Measurements from ENCODE around the gene TRIM71. TPM values are rescaled to one million over a fixed set of nuclear protein-coding genes. Genes with fewer than 3 reads are reported as not detected.

The TRIM71 gene
- total RNA-seq, 3 donors from 2014 or later: under 0.01 TPM; not detected in 1

DNA sequence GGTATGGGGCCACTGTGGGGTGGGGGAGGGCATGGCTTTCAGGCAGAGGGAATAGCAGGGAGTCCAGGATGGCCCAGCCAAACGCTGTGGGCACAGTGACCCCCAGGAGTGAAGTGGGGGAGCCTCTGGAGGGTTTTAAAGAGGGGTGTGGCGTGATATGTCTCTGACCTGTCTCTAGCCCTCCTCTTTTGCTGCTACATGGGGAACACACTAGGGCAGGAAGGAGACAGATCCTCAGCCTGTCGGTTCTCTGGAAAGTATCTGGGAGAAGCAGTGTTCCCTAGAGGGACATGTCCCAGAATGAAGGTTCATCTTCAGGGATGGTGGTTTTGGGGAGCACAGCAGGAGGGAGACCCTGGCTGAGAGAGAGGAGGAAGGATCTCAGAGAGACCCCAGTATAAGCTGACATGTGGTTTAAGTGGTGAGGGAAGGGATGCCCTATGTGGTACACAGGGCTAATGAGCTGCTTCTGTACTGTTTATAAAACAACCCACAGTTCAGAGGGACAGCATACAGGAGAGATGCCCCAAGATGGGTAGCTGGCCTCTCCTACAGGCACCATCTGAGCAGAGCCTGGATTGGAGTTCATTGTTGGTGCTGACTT lies 37.7 kb downstream of the TRIM71 start:
- Histone ChIP-seq H3K27ac (no peak overlapping the region), H3K9me3 (no peaks in the 10 kb centered on the region), H3K27me3 (no peaks in the 10 kb centered on the region), H3K4me1 (no peaks in the 10 kb centered on the region), H3K36me3 (no peaks in the 10 kb centered on the region), H3K4me3 (no peak overlapping the region)
- intact Hi-C loops (cut with DNase I; ENCODE audit: low total_unique reads): no loop called here
- DNase-seq (ENCODE audit: low spot score in 2 of 2): no peak
- TF ChIP-seq POLR2AphosphoS5 (IDR thresholded peaks at IDR 0.05) (no peak), POLR2A (IDR thresholded peaks at IDR 0.05) (no peak)
- TF ChIP-seq, protein P1, sequence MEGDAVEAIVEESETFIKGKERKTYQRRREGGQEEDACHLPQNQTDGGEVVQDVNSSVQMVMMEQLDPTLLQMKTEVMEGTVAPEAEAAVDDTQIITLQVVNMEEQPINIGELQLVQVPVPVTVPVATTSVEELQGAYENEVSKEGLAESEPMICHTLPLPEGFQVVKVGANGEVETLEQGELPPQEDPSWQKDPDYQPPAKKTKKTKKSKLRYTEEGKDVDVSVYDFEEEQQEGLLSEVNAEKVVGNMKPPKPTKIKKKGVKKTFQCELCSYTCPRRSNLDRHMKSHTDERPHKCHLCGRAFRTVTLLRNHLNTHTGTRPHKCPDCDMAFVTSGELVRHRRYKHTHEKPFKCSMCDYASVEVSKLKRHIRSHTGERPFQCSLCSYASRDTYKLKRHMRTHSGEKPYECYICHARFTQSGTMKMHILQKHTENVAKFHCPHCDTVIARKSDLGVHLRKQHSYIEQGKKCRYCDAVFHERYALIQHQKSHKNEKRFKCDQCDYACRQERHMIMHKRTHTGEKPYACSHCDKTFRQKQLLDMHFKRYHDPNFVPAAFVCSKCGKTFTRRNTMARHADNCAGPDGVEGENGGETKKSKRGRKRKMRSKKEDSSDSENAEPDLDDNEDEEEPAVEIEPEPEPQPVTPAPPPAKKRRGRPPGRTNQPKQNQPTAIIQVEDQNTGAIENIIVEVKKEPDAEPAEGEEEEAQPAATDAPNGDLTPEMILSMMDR (IDR thresholded peaks at IDR 0.05): no peak

DNA sequence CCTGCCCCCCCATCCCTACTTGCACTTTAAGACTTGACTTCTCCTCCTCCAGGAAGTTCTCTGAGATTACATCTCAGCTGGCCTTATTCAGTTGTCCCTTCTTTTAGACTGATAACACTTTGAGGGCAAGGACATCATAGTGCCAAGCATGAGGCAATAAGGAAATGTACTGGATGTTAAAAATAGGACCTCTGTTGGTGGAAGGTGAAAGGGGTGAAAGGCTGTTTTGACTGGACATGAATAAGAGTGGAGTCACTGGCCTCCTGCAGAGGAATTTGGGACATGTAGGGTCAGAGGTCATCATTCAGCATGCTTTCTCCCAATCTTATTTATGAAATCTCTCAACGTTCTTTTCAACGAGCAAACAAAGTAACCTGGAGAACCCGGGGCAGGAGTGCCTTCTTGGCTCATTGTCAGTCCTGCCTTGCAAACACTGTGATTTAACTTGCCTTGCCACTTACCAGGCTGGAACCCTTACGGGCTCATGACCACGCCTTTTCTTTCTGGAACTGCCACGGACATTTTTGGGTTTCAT lies 38.6 kb downstream of the TRIM71 start:
- H3K4me3 ChIP-seq: no peak overlapping the region
- intact Hi-C loops (cut with DNase I; ENCODE audit: low total_unique reads): no loop called here
- no peak for DNase-seq (ENCODE audit: low spot score in 2 of 2)
- TF ChIP-seq POLR2A (IDR thresholded peaks at IDR 0.05) (no peak), POLR2AphosphoS5 (IDR thresholded peaks at IDR 0.05) (no peak)
- TF ChIP-seq, protein P1 (IDR thresholded peaks at IDR 0.05): no peak
- no peak overlapping the region for H3K27ac ChIP-seq
- H3K27me3 ChIP-seq: no peaks in the 10 kb centered on the region
- no peaks in the 10 kb centered on the region for H3K4me1 ChIP-seq
- H3K9me3 ChIP-seq: no peaks in the 10 kb centered on the region
- no peaks in the 10 kb centered on the region for H3K36me3 ChIP-seq

DNA sequence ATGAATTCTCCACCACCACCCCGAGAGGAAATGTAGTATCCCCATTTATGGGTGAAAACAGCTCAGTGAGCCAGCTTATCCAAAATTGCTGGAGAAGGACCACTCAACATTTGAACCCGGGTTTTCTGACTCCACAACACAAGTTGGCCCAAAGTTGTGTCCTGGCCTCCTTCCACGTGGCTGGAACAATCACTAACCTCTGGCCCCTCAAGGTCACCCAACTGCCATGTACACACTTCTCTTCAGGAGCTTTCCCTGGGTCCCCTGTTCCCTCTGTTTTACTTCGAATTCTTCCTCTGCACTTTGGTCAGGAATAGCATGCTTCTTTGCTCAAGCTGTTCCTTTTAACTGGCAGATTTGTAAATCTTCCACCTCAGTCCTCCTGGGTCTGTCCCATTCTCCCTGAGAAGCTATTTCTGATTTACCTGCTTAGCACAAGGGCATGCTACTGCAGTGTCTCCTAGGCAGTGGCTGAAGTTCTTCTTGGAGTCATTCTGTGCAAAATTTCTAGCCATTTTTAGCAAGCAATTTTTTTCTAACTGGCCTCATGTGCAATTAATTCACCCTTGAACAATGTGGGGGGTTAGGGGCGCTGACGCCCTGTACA lies 39.2 kb downstream of the TRIM71 start:
- no peaks in the 10 kb centered on the region for H3K4me1 ChIP-seq
- no peak overlapping the region for H3K4me3 ChIP-seq
- no peak for DNase-seq (ENCODE audit: low spot score in 2 of 2)
- H3K27me3 ChIP-seq: no peaks in the 10 kb centered on the region
- TF ChIP-seq POLR2AphosphoS5 (IDR thresholded peaks at IDR 0.05): no peak
- TF ChIP-seq POLR2A (IDR thresholded peaks at IDR 0.05): no peak
- TF ChIP-seq, protein P1 (IDR thresholded peaks at IDR 0.05): no peak
- H3K36me3 ChIP-seq: no peaks in the 10 kb centered on the region
- H3K27ac ChIP-seq: no peak overlapping the region
- intact Hi-C loops (cut with DNase I; ENCODE audit: low total_unique reads): no loop called here
- no peaks in the 10 kb centered on the region for H3K9me3 ChIP-seq

DNA sequence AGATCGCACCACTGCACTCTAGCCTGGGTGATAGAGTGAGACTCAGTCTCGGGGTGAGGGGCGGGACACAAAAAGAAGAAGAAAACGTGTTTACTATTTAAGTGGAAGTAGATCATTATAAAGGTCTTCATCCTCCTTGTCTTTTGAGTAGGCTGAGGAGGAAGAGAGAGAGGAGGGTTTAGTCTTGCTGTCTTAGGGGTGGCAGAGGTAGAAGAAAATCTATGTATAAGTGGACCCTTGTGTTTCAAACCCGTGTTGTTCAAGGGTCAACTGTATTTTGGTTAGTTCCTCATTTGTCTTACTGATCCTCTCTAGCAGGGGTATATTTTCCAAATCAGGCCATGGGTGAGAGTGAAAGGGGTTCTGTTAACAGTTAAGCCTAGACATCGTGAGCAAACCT lies 40.1 kb downstream of the TRIM71 start:
- no peak overlapping the region for H3K27ac ChIP-seq
- TF ChIP-seq POLR2AphosphoS5 (IDR thresholded peaks at IDR 0.05) (no peak), POLR2A (IDR thresholded peaks at IDR 0.05) (no peak)
- TF ChIP-seq, protein P1 (IDR thresholded peaks at IDR 0.05): no peak
- no peak for DNase-seq (ENCODE audit: low spot score in 2 of 2)
- H3K4me3 ChIP-seq: no peak overlapping the region
- H3K36me3 ChIP-seq: no peaks in the 10 kb centered on the region
- H3K27me3 ChIP-seq: no peaks in the 10 kb centered on the region
- H3K9me3 ChIP-seq: no peaks in the 10 kb centered on the region
- intact Hi-C loops (cut with DNase I; ENCODE audit: low total_unique reads): no loop called here
- no peaks in the 10 kb centered on the region for H3K4me1 ChIP-seq

DNA sequence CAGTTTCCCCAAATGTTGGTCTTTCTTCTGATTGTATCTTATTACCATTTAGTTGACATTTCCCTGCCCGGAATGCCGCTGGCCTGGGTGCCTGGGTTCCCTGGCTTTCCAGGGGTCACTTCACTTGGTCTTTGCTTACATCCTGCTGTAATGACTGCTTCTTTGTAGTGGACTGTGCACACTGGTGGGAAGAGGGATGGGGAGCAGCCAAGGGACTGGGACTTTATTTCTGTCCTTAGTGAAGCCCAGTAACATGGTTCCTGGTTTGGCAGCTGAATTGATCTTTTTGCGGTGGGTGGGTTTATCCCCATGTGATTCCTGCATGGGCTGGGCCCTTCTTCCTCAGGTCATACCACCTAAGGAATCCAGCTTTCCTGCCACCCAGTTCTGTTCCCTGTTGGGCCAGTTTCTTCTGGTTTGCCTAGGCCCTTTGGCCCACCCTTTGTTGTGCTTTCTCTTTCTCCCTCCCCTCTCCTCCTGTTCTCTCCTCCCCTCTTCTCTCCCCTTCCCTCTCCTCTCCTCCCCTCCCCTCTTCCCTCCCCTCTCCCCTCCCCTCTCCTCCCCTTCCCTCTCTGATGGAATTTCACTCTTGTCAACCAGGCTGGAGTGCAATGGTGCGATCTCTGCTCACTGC lies 41.9 kb downstream of the TRIM71 start:
- intact Hi-C loops (cut with DNase I; ENCODE audit: low total_unique reads): no loop called here
- Histone ChIP-seq H3K9me3 (no peaks in the 10 kb centered on the region), H3K27ac (no peak overlapping the region), H3K4me1 (no peaks in the 10 kb centered on the region), H3K27me3 (no peaks in the 10 kb centered on the region), H3K36me3 (no peaks in the 10 kb centered on the region), H3K4me3 (no peak overlapping the region)
- TF ChIP-seq POLR2AphosphoS5 (IDR thresholded peaks at IDR 0.05): no peak
- TF ChIP-seq POLR2A (IDR thresholded peaks at IDR 0.05): no peak
- TF ChIP-seq, protein P1 (IDR thresholded peaks at IDR 0.05): no peak
- no peak for DNase-seq (ENCODE audit: low spot score in 2 of 2)

All from breast epithelium (tissue), 4 donors.